ENCODE results near the gene PCNX2. TPM values are rescaled to one million over a fixed set of nuclear protein-coding genes. Genes with fewer than 3 reads are reported as not detected.

The PCNX2 gene
- total RNA-seq, 1 donor = 56.8 TPM

DNA sequence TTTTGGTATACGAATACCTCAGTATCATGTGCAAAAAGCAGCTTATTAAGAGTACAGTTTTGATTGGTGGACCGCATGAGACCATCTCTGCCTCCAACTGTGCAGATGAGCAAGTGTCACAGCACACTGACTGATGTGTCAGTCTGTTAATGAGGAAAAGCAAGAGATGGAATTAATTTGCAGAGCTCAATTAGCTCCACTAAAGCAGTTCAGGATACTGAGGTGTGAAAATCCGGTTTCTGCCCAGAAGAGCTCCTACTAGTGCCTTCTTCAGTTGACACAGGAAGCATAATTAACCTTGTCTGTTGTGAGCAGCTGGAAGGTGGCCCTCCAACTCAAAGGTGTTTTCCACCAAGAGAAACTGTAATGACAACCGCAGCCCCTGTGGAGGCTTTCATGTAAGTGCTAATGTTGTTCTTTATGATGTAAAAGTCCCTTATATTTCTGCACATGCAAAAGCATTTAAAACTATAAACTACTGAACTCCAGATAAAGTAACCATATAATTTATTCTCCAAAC is 44.3 kb downstream of the PCNX2 start:
- H4K20me1 ChIP-seq (ENCODE audit: insufficient read depth, low read length) = no peaks in the 10 kb centered on the region
- no peak overlapping the region for H2AFZ ChIP-seq (ENCODE audit: low read length)
- no peaks in the 10 kb centered on the region for H3K27me3 ChIP-seq (ENCODE audit: insufficient read depth, low read length)
- no peaks in the 10 kb centered on the region for H3K4me1 ChIP-seq (ENCODE audit: insufficient read depth, low read length)
- H3K36me3 ChIP-seq (ENCODE audit: insufficient read depth, low read length) = peaks cover 13% of the 10 kb centered on the region
- no peak overlapping the region for H3K4me2 ChIP-seq (ENCODE audit: insufficient read depth, low read length)
- no peak for TF ChIP-seq CTCF (IDR thresholded peaks at IDR 0.05; ENCODE audit: extremely low read depth, low read depth, low read length)
- H3K79me2 ChIP-seq (ENCODE audit: insufficient read depth, low read length) = no peaks in the 10 kb centered on the region
- no peaks in the 10 kb centered on the region for H3K9me3 ChIP-seq (ENCODE audit: low read depth, low read length)
- no peak for DNase-seq (ENCODE audit: insufficient read length, low spot score, missing footprints)
- no peak overlapping the region for H3K4me3 ChIP-seq (ENCODE audit: insufficient read depth, low read length)
- no peak overlapping the region for H3K27ac ChIP-seq (ENCODE audit: low read depth, low read length)

GRCh38 chr1:233248014-233248413 is 47.5 kb downstream of the PCNX2 start:
- H3K27ac ChIP-seq (ENCODE audit: low read depth, low read length) = no peak overlapping the region
- H3K27me3 ChIP-seq (ENCODE audit: insufficient read depth, low read length) = no peaks in the 10 kb centered on the region
- H3K4me2 ChIP-seq (ENCODE audit: insufficient read depth, low read length) = no peak overlapping the region
- H2AFZ ChIP-seq (ENCODE audit: low read length) = no peak overlapping the region
- no peak overlapping the region for H3K4me3 ChIP-seq (ENCODE audit: insufficient read depth, low read length)
- no peak for DNase-seq (ENCODE audit: insufficient read length, low spot score, missing footprints)
- H3K9me3 ChIP-seq (ENCODE audit: low read depth, low read length) = no peaks in the 10 kb centered on the region
- TF ChIP-seq CTCF (IDR thresholded peaks at IDR 0.05; ENCODE audit: extremely low read depth, low read depth, low read length) = no peak
- H3K4me1 ChIP-seq (ENCODE audit: insufficient read depth, low read length) = no peaks in the 10 kb centered on the region
- no peaks in the 10 kb centered on the region for H3K79me2 ChIP-seq (ENCODE audit: insufficient read depth, low read length)
- H4K20me1 ChIP-seq (ENCODE audit: insufficient read depth, low read length) = no peaks in the 10 kb centered on the region
- peaks cover 13% of the 10 kb centered on the region for H3K36me3 ChIP-seq (ENCODE audit: insufficient read depth, low read length)

GRCh38 chr1:233246965-233247364 is 48.6 kb downstream of the PCNX2 start:
- H3K4me1 ChIP-seq (ENCODE audit: insufficient read depth, low read length) = no peaks in the 10 kb centered on the region
- H3K27ac ChIP-seq (ENCODE audit: low read depth, low read length) = no peak overlapping the region
- no peak overlapping the region for H3K4me3 ChIP-seq (ENCODE audit: insufficient read depth, low read length)
- no peaks in the 10 kb centered on the region for H4K20me1 ChIP-seq (ENCODE audit: insufficient read depth, low read length)
- peaks cover 7% of the 10 kb centered on the region for H3K36me3 ChIP-seq (ENCODE audit: insufficient read depth, low read length)
- H3K27me3 ChIP-seq (ENCODE audit: insufficient read depth, low read length) = no peaks in the 10 kb centered on the region
- no peak overlapping the region for H2AFZ ChIP-seq (ENCODE audit: low read length)
- H3K9me3 ChIP-seq (ENCODE audit: low read depth, low read length) = no peaks in the 10 kb centered on the region
- H3K4me2 ChIP-seq (ENCODE audit: insufficient read depth, low read length) = no peak overlapping the region
- no peak for TF ChIP-seq CTCF (IDR thresholded peaks at IDR 0.05; ENCODE audit: extremely low read depth, low read depth, low read length)
- H3K79me2 ChIP-seq (ENCODE audit: insufficient read depth, low read length) = no peaks in the 10 kb centered on the region
- no peak for DNase-seq (ENCODE audit: insufficient read length, low spot score, missing footprints)

DNA sequence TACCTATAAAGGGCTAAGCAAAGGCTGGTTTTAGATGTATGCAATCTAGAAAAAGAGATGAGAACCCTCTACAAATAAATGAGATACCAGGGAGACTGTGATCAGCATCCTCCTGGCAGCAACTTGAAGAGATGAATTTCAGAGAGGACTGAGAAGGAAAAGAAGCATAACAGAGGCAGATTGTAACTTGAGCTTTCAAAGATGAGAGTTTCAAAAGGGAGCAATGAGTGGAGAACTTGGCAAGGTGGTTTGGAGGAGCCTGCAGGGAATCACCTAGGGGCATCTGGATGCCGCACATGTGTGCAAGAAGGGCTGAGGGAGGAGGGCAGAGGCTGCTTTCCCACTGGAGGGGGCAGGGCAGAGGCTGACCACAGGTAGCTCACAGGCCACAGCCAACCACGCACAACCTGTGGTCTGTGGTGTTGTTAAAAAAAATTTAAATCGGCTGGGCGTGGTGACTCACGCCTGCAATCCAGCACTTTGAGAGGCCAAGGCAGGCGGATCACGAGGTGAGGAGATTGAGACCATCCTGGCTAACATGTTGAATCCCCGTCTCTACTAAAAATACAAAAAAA is 50.2 kb downstream of the PCNX2 start:
- Histone ChIP-seq H3K27me3 (ENCODE audit: insufficient read depth, low read length) (no peaks in the 10 kb centered on the region), H3K27ac (ENCODE audit: low read depth, low read length) (no peak overlapping the region), H3K4me2 (ENCODE audit: insufficient read depth, low read length) (no peak overlapping the region), H3K4me3 (ENCODE audit: insufficient read depth, low read length) (no peak overlapping the region), H2AFZ (ENCODE audit: low read length) (no peak overlapping the region), H3K36me3 (ENCODE audit: insufficient read depth, low read length) (no peaks in the 10 kb centered on the region), H4K20me1 (ENCODE audit: insufficient read depth, low read length) (no peaks in the 10 kb centered on the region), H3K9me3 (ENCODE audit: low read depth, low read length) (no peaks in the 10 kb centered on the region), H3K4me1 (ENCODE audit: insufficient read depth, low read length) (no peaks in the 10 kb centered on the region), H3K79me2 (ENCODE audit: insufficient read depth, low read length) (no peaks in the 10 kb centered on the region)
- TF ChIP-seq CTCF (IDR thresholded peaks at IDR 0.05; ENCODE audit: extremely low read depth, low read depth, low read length) = no peak
- DNase-seq (ENCODE audit: insufficient read length, low spot score, missing footprints) = no peak
